ENCODE results near the gene KRTAP10-3.
A peak's percentile ranks its signal among the peaks of the same experiment; 100 is the strongest.

Gene KRTAP10-3

GRCh38 chr21:44510508-44511218, 47.9 kb downstream of the KRTAP10-3 start:
- H3K4me1 Mint-ChIP-seq (ENCODE audit: low read depth) = no peaks in the 10 kb centered on the region
- H3K27ac Mint-ChIP-seq = no peak overlapping the region
- no peak overlapping the region for H3K4me3 Mint-ChIP-seq
- H3K9me3 Mint-ChIP-seq = no peaks in the 10 kb centered on the region
- peak; percentile 59 for DNase-seq (ENCODE audit: low spot score)
- H3K36me3 Mint-ChIP-seq (ENCODE audit: low read depth) = no peaks in the 10 kb centered on the region
- H3K27me3 Mint-ChIP-seq (ENCODE audit: low read depth) = no peaks in the 10 kb centered on the region

GRCh38 chr21:44510109-44510507, 48.5 kb downstream of the KRTAP10-3 start:
- H3K27me3 Mint-ChIP-seq (ENCODE audit: low read depth) = no peaks in the 10 kb centered on the region
- no peaks in the 10 kb centered on the region for H3K9me3 Mint-ChIP-seq
- no peak overlapping the region for H3K27ac Mint-ChIP-seq
- H3K4me1 Mint-ChIP-seq (ENCODE audit: low read depth) = no peaks in the 10 kb centered on the region
- no peaks in the 10 kb centered on the region for H3K36me3 Mint-ChIP-seq (ENCODE audit: low read depth)
- DNase-seq (ENCODE audit: low spot score) = no peak
- H3K4me3 Mint-ChIP-seq = no peak overlapping the region

GRCh38 chr21:44509539-44509938, 49.1 kb downstream of the KRTAP10-3 start:
- H3K27ac Mint-ChIP-seq = no peak overlapping the region
- DNase-seq (ENCODE audit: low spot score) = no peak
- H3K4me3 Mint-ChIP-seq = no peak overlapping the region
- no peaks in the 10 kb centered on the region for H3K4me1 Mint-ChIP-seq (ENCODE audit: low read depth)
- H3K27me3 Mint-ChIP-seq (ENCODE audit: low read depth) = no peaks in the 10 kb centered on the region
- no peaks in the 10 kb centered on the region for H3K9me3 Mint-ChIP-seq
- H3K36me3 Mint-ChIP-seq (ENCODE audit: low read depth) = no peaks in the 10 kb centered on the region

GRCh38 chr21:44508711-44509445, 49.7 kb downstream of the KRTAP10-3 start:
- Mint-ChIP-seq H3K27me3 (ENCODE audit: low read depth) (no peaks in the 10 kb centered on the region), H3K27ac (no peak overlapping the region), H3K9me3 (no peaks in the 10 kb centered on the region), H3K36me3 (ENCODE audit: low read depth) (no peaks in the 10 kb centered on the region), H3K4me1 (ENCODE audit: low read depth) (no peaks in the 10 kb centered on the region), H3K4me3 (no peak overlapping the region)
- no peak for DNase-seq (ENCODE audit: low spot score)

- H3K4me3 Mint-ChIP-seq = no peak overlapping the region
- no peaks in the 10 kb centered on the region for H3K4me1 Mint-ChIP-seq (ENCODE audit: low read depth)
- H3K27me3 Mint-ChIP-seq (ENCODE audit: low read depth) = no peaks in the 10 kb centered on the region
- H3K36me3 Mint-ChIP-seq (ENCODE audit: low read depth) = no peaks in the 10 kb centered on the region
- no peak overlapping the region for H3K27ac Mint-ChIP-seq
- H3K9me3 Mint-ChIP-seq = no peaks in the 10 kb centered on the region
- no peak for DNase-seq (ENCODE audit: low spot score)
Observed at GRCh38 chr21:44508426-44508710, 50.2 kb downstream of the KRTAP10-3 start.

All from T-helper 2 cell treated with Interferon-gamma antibody and Interleukin-4, amounts not matched to agents 5 μg/mL and 100 μg/mL, for 36 hours (primary cell).